Lower leg skin (tissue), 3 donors: Measurements from ENCODE around the gene DYRK1A.

Experiments
- CTCF ChIP-seq, 3 donors: fragments of 450-650 bp; IDR thresholded peaks; one replicate each; pipeline ENCODE4 v1.5.1; 2016; ENCODE audit warnings: antibody characterized with exemption in 3 of 3, mild to moderate bottlenecking in 3 of 3, moderate library complexity in 2 of 3
- POLR2A ChIP-seq, 2 donors: fragments of 450-650 bp; IDR thresholded peaks; one replicate each; pipeline ENCODE4 v1.6.1; 2016 to 2017; ENCODE audit warnings: antibody characterized with exemption in 2 of 2, mild to moderate bottlenecking in 1 of 2, moderate library complexity in 1 of 2

- TF ChIP-seq POLR2A (IDR thresholded peaks at IDR 0.05) (no peak), CTCF (IDR thresholded peaks at IDR 0.05) (no peak)
Measured at GRCh38 chr21:37337831-37338230, 28.7 kb upstream of the DYRK1A start.
